ENCODE measurements around the gene IGDCC3. TPM values are rescaled to one million over a fixed set of nuclear protein-coding genes. Genes with fewer than 3 reads are reported as not detected.
A peak's percentile ranks its signal among the peaks of the same experiment; 100 is the strongest.

IGDCC3 gene
- total RNA-seq, 1 donor from 2014 or later, result 0.27 TPM

DNA sequence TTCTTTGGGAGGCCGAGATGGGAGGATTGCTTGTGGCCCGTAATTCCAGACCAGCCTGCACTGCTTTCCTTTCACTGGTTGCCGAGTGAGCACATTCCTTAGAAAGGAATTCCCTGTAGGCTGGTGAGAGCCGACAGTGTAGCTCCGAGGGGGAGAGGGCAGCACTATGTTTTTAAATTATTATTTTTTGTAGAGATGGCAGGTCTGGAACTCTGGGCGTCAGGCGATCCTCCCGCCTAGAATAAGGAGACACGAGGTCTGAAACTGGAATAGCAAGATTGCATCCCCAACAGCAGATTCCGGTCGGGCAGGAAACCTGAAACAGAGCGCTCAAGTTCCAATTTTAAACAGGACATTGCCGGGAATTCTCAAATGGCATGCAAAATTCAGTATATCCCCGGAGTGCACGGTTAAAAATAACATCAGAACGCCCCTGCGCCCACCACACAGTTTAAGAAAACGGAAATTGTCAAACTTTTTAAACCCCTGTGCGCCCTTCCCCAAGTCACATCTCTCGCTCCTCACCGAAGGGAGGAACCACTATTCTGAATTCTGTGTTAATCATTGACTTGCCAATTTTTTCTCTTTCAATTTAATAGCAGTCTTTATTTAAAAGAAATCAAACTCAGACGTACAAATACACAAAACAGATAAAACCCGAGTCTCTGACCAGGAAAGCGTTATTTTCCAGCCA, 74.0 kb downstream of the IGDCC3 start:
- Mint-ChIP-seq H3K4me3 (ENCODE audit: unreplicated experiment) (peak overlapping the region; percentile 80), H3K27me3 (ENCODE audit: low read depth) (no peaks in the 10 kb centered on the region), H3K4me1 (ENCODE audit: low read depth) (peaks cover 28% of the 10 kb centered on the region), H3K9me3 (ENCODE audit: low read depth) (no peaks in the 10 kb centered on the region), H3K36me3 (ENCODE audit: low read depth) (no peaks in the 10 kb centered on the region), H3K27ac (ENCODE audit: unreplicated experiment) (peak overlapping the region; percentile 95)
- TF ChIP-seq, protein P1, sequence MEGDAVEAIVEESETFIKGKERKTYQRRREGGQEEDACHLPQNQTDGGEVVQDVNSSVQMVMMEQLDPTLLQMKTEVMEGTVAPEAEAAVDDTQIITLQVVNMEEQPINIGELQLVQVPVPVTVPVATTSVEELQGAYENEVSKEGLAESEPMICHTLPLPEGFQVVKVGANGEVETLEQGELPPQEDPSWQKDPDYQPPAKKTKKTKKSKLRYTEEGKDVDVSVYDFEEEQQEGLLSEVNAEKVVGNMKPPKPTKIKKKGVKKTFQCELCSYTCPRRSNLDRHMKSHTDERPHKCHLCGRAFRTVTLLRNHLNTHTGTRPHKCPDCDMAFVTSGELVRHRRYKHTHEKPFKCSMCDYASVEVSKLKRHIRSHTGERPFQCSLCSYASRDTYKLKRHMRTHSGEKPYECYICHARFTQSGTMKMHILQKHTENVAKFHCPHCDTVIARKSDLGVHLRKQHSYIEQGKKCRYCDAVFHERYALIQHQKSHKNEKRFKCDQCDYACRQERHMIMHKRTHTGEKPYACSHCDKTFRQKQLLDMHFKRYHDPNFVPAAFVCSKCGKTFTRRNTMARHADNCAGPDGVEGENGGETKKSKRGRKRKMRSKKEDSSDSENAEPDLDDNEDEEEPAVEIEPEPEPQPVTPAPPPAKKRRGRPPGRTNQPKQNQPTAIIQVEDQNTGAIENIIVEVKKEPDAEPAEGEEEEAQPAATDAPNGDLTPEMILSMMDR (IDR thresholded peaks at IDR 0.05), result no peak
- peak; percentile 17 for DNase-seq (ENCODE audit: low spot score)

DNA sequence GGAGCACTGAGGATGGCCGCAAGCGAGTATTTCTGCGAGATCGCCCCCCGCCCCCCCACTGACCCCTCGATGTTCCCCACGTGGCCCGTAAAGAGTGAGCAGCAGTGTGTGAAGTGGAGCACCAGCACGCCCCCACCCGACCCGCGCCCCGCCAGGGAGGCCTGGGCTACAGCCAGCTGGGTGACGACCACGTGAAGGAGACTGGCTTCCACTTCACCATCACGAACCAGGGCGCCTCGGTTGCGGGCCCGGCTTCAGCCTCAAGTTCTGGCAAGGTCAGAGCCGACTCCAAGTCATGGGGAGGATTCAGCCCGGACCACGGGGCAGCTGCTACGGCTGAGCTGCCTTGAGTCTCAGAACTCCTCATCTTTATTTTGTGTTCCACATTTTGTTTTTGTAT, 75.7 kb downstream of the IGDCC3 start:
- Mint-ChIP-seq H3K36me3 (ENCODE audit: low read depth) (no peaks in the 10 kb centered on the region), H3K9me3 (ENCODE audit: low read depth) (no peaks in the 10 kb centered on the region), H3K4me3 (ENCODE audit: unreplicated experiment) (no peak overlapping the region), H3K4me1 (ENCODE audit: low read depth) (peaks cover 37% of the 10 kb centered on the region), H3K27ac (ENCODE audit: unreplicated experiment) (no peak overlapping the region), H3K27me3 (ENCODE audit: low read depth) (no peaks in the 10 kb centered on the region)
- DNase-seq (ENCODE audit: low spot score), result peak; percentile 82
- TF ChIP-seq, protein P1 (IDR thresholded peaks at IDR 0.05), result no peak

DNA sequence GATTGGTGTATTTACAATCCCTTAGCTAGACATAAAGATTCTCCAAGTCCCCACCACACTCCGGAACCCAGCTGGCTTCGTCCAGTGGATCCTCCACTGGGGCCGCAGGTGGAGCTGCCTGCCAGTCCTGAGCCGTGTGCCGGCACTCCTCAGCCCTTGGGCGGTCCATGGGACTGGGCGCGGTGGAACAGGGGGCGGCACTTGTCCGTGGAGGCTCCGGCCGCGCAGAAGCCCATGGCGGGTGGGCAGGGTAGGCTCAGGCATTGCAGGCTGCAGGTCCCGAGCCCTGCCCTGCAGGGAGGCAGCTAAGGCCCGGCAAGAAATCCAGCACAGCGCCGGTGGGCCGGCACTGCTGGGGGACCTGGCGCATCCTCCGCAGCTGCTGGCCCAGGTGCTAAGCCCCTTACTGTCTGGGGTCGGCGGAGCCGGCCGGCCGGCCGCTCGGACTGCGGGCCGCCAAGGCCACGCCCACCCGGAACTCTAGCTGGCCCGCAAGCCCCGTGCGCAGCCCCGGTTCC, 76.8 kb downstream of the IGDCC3 start:
- no peak for DNase-seq (ENCODE audit: low spot score)
- Mint-ChIP-seq H3K9me3 (ENCODE audit: low read depth) (no peaks in the 10 kb centered on the region), H3K36me3 (ENCODE audit: low read depth) (no peaks in the 10 kb centered on the region), H3K27ac (ENCODE audit: unreplicated experiment) (no peak overlapping the region), H3K27me3 (ENCODE audit: low read depth) (no peaks in the 10 kb centered on the region), H3K4me1 (ENCODE audit: low read depth) (peaks cover 36% of the 10 kb centered on the region), H3K4me3 (ENCODE audit: unreplicated experiment) (no peak overlapping the region)
- TF ChIP-seq, protein P1 (IDR thresholded peaks at IDR 0.05), result no peak

DNA sequence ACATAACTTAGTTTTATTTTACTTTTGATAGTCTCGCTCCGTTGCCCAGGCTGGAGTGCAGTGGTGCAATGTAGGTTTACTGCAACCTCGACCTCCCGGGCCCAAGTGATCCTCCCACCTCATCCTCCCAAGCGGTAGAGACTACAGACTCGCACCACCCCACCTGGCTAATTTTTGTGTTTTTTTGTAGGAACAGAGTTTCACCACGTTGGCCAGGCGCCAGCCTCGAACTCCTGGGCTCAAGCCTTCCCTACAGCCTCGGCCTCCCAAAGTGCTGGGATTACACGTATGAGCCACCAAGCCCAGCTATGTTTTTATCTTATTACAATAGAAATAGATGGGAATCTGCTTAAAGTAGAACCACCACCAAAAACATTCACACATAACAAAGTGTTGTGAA, 79.1 kb downstream of the IGDCC3 start:
- Mint-ChIP-seq H3K9me3 (ENCODE audit: low read depth) (no peaks in the 10 kb centered on the region), H3K4me1 (ENCODE audit: low read depth) (peaks cover 24% of the 10 kb centered on the region), H3K27ac (ENCODE audit: unreplicated experiment) (no peak overlapping the region), H3K4me3 (ENCODE audit: unreplicated experiment) (no peak overlapping the region), H3K36me3 (ENCODE audit: low read depth) (no peaks in the 10 kb centered on the region), H3K27me3 (ENCODE audit: low read depth) (no peaks in the 10 kb centered on the region)
- TF ChIP-seq, protein P1 (IDR thresholded peaks at IDR 0.05), result no peak
- DNase-seq (ENCODE audit: low spot score), result no peak

GRCh38 chr15:65292938-65293518, 84.8 kb downstream of the IGDCC3 start:
- peaks cover 18% of the 10 kb centered on the region for H3K4me1 Mint-ChIP-seq (ENCODE audit: low read depth)
- no peaks in the 10 kb centered on the region for H3K9me3 Mint-ChIP-seq (ENCODE audit: low read depth)
- no peaks in the 10 kb centered on the region for H3K27me3 Mint-ChIP-seq (ENCODE audit: low read depth)
- DNase-seq (ENCODE audit: low spot score), result no peak
- TF ChIP-seq, protein P1 (IDR thresholded peaks at IDR 0.05), result no peak
- H3K36me3 Mint-ChIP-seq (ENCODE audit: low read depth), result no peaks in the 10 kb centered on the region
- no peak overlapping the region for H3K27ac Mint-ChIP-seq (ENCODE audit: unreplicated experiment)
- no peak overlapping the region for H3K4me3 Mint-ChIP-seq (ENCODE audit: unreplicated experiment)

All from chondrocyte (in vitro differentiated cells).